ENCODE results near the gene HMMR.
A peak's percentile ranks its signal among the peaks of the same experiment; 100 is the strongest.
"Not testable (repeated sequence)": the region's sequence is repeated elsewhere in the genome, so short reads cannot be mapped to it uniquely, and the experiment has no call there.

HMMR gene

GRCh38 chr5:163460562-163461171 is at the start of gene HMMR:
Gene HMMR, plus strand, starts transcription at chr5:163460632. Its CDS starts 61 bp downstream, at chr5:163460693.
- DNase-seq (ENCODE audit: low read depth), result peak; percentile 43
- TF ChIP-seq CTCF (conservative IDR thresholded peaks at IDR 0.05; ENCODE audit: low read depth, low read length), result no peak
- peak within 1 kb of the TSS; percentile 72 for H3K4me3 ChIP-seq (ENCODE audit: low read depth, low read length)

GRCh38 chr5:163415673-163416072 is 44.8 kb upstream of the HMMR start:
- not testable (repeated sequence) for DNase-seq (ENCODE audit: low read depth); H3K4me3 ChIP-seq (ENCODE audit: low read depth, low read length)

- TF ChIP-seq CTCF (conservative IDR thresholded peaks at IDR 0.05; ENCODE audit: low read depth, low read length), result no peak
- no peak for DNase-seq (ENCODE audit: low read depth)
- no peak overlapping the region for H3K4me3 ChIP-seq (ENCODE audit: low read depth, low read length)
Observed at GRCh38 chr5:163424836-163425235, 35.6 kb upstream of the HMMR start.

DNA sequence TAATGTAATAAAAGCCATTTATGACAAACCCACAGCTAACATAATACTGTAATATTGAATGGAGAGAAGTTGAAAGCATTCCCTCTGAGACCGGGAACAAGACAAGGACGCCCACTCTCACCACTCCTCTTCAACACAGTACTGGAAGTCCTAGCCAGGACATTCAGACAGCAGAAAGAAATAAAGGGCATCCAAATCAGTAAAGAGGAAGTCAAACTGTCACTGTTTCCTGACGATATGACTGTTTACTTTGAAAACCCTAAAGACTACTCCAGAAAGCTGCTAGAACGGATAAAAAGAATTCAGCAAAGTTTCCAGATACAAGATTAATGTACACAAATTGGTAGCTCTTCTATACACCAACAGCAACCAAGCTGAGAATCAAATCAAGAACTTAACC is 34.3 kb upstream of the HMMR start:
- not testable (repeated sequence) for DNase-seq (ENCODE audit: low read depth); H3K4me3 ChIP-seq (ENCODE audit: low read depth, low read length)

DNA sequence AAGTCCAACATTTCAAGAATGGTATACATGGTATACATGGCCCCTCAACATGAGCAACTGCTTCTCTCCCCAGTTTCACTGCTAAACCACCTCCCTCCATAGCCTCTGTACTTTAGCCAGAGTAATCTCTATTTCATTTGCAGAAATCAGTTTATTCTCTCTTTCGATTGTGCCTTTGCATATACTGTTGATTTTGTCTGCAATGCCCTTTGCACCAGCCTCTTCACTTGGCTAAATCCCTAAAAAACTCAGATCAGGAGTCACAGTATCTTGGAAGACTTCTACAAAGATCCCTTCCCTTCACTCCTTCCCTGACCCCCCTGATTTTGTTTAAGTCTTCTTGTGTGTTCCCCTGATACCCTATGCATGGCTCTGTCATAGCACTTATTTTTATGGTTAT is 27.9 kb upstream of the HMMR start:
- no peak for TF ChIP-seq CTCF (conservative IDR thresholded peaks at IDR 0.05; ENCODE audit: low read depth, low read length)
- H3K4me3 ChIP-seq (ENCODE audit: low read depth, low read length), result no peak overlapping the region
- DNase-seq (ENCODE audit: low read depth), result no peak

DNA sequence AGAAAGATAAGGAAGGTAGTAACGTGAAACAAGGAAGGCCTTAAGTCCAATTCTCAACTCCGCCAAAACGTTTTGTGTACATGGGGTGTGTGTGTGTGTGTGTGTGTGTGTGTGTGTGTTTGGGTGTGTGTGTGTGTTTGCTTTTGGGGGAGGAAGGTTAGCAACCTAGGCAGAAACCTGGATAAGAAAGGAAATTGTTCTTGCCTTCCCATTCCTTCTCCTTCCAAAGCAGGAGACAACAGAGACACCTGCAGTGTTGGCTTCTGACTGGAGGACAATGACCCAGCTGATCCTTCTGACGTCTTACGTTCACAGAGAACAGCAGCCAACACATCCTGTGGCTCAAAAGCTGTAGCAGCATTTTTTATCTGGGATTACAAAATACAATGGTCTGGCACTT is 27.2 kb upstream of the HMMR start:
- DNase-seq (ENCODE audit: low read depth), result peak; percentile 52
- TF ChIP-seq CTCF (conservative IDR thresholded peaks at IDR 0.05; ENCODE audit: low read depth, low read length), result no peak
- no peak overlapping the region for H3K4me3 ChIP-seq (ENCODE audit: low read depth, low read length)

- no peak overlapping the region for H3K4me3 ChIP-seq (ENCODE audit: low read depth, low read length)
- no peak for TF ChIP-seq CTCF (conservative IDR thresholded peaks at IDR 0.05; ENCODE audit: low read depth, low read length)
- DNase-seq (ENCODE audit: low read depth), result peak; percentile 74
Observed at GRCh38 chr5:163434401-163434866, 26.0 kb upstream of the HMMR start.

- TF ChIP-seq CTCF (conservative IDR thresholded peaks at IDR 0.05; ENCODE audit: low read depth, low read length), result no peak
- DNase-seq (ENCODE audit: low read depth), result no peak
- no peak overlapping the region for H3K4me3 ChIP-seq (ENCODE audit: low read depth, low read length)
Observed at GRCh38 chr5:163436515-163436914, 23.9 kb upstream of the HMMR start.

All from choroid plexus epithelial cell (primary cell).